H1 (cell line): ENCODE data around the gene HPS3. TPM values are rescaled to one million over a fixed set of nuclear protein-coding genes. Genes with fewer than 3 reads are reported as not detected.

Source experiments
- CTCF ChIP-seq, 3 experiments: IDR thresholded peaks; 1 replicate in 2 of 3; 2 replicates in 1 of 3; pipeline versions ENCODE4 v1.5.1 to v1.6.1; 2011; ENCODE audit warnings: low read length in 3 of 3, mild to moderate bottlenecking in 3 of 3, inconsistent platforms in 2 of 3, low read depth in 1 of 3, moderate library complexity in 1 of 3; ENCODE audit not compliant: insufficient read depth in 1 of 3; ENCODE audit errors: control extremely low read depth in 1 of 3
- polyA plus RNA-seq, 7 experiments: library from polyadenylated mRNA; depleted of rRNA in 3 of 7; stranded (reverse) in 5 of 7; unstranded in 2 of 7; fragments of >200 nt in 5 of 7; fragments of 200-250 nt in 2 of 7; gene quantifications; 1 replicate in 5 of 7; 2 replicates in 1 of 7; 4 replicates in 1 of 7; pipeline versions ENCODE4 v1.2.1 to v1.2.3, GENCODE V29; 2011 to 2013; ENCODE audit warnings: missing spikeins in 2 of 7, mixed read lengths in 2 of 7
- total RNA-seq: library from RNA; stranded (reverse); fragmentation: NEBNext Ultra II Directional; extraction: Animal tissue kit (Norgen Biotek cat#: 25700); gene quantifications from 2 replicates; pipeline ENCODE4 v1.2.1, GENCODE V29; 2021

HPS3 gene
- total and polyA plus RNA-seq, 2 of the 8 experiments (the other 6 are each of a cell fraction or from before 2014, with no cell fraction given): 23.7 to 48.7 TPM

GRCh38 chr3:149119466-149119865, 10.0 kb upstream of the HPS3 start (continued):
- TF ChIP-seq CTCF (IDR thresholded peaks at IDR 0.05; ENCODE audit: control extremely low read depth in 1 of 3, insufficient read depth in 1 of 3, low read depth in 1 of 3, low read length in 3 of 3): no peak
- TF ChIP-seq, all 59 proteins: peak for 0
